Measurements from ENCODE around the gene NCEH1.

- TF ChIP-seq CTCF (IDR thresholded peaks at IDR 0.05; ENCODE audit: low read depth, low read length) = no peak
- no peak for TF ChIP-seq POLR2A (IDR thresholded peaks at IDR 0.05; ENCODE audit: extremely low read depth, insufficient read length)
- no peak for TF ChIP-seq MAX (IDR thresholded peaks at IDR 0.05; ENCODE audit: low read depth, low read length)
- TF ChIP-seq MYC (IDR thresholded peaks at IDR 0.05; ENCODE audit: low read depth, low read length) = no peak
These were observed 88.7 kb downstream of the NCEH1 start for GRCh38 chr3:172622156-172622555.
